SU-DHL-6 (cell line): ENCODE results near the gene KPNA3.

Experiments
- H2AFZ ChIP-seq: fragments of 200-600 bp; sonication (generic); 2 replicates; pipeline ENCODE4 v1.6.1; 2014; ENCODE audit warnings: low read depth, mild to moderate bottlenecking, moderate library complexity, mixed read lengths, antibody characterized with exemption, low read length; ENCODE audit not compliant: severe bottlenecking
- H3F3A ChIP-seq: fragments of 200-600 bp; shearing (Covaris generic); 2 replicates; pipeline ENCODE4 v1.6.0; 2016; ENCODE audit warnings: antibody characterized with exemption, mild to moderate bottlenecking; ENCODE audit not compliant: insufficient read depth
- H3K27ac ChIP-seq: fragments of 200-600 bp; sonication (generic); 2 replicates; pipeline ENCODE4 v1.5.1; 2016; ENCODE audit warnings: low read depth, mild to moderate bottlenecking, low read length, moderate library complexity, mixed read lengths
- H3K27me3 ChIP-seq: fragments of 200-600 bp; sonication (generic), shearing (Covaris generic); 2 replicates; pipeline ENCODE4 v1.6.0; 2014; ENCODE audit warnings: mild to moderate bottlenecking, low read length
- H3K36me3 ChIP-seq: fragments of 200-600 bp; sonication (generic); 2 replicates; pipeline ENCODE4 v1.6.1; 2014; ENCODE audit warnings: mild to moderate bottlenecking, low read length, mixed read lengths
- H3K4me2 ChIP-seq: fragments of 300-600, 200-600 bp; shearing (Covaris generic), sonication (generic); 2 replicates; pipeline ENCODE4 v1.6.0; 2014; ENCODE audit warnings: low read length, low read depth, mild to moderate bottlenecking; ENCODE audit not compliant: poor library complexity, severe bottlenecking
- H3K4me3 ChIP-seq: fragments of 200-600 bp; sonication (generic); 2 replicates; pipeline ENCODE4 v1.5.1; 2014; ENCODE audit warnings: antibody characterized with exemption, low read length, mild to moderate bottlenecking, mixed read lengths; ENCODE audit not compliant: insufficient read depth, poor library complexity, severe bottlenecking
- H3K79me2 ChIP-seq: fragments of 200-600 bp; sonication (generic); 2 replicates; pipeline ENCODE4 v1.6.1; 2014; ENCODE audit warnings: mild to moderate bottlenecking, low read length, moderate library complexity; ENCODE audit not compliant: insufficient read depth
- H3K9ac ChIP-seq: fragments of 200-600 bp; sonication (generic); 2 replicates; pipeline ENCODE4 v1.7.0; 2014; ENCODE audit warnings: mild to moderate bottlenecking, low read length
- H3K9me2 ChIP-seq: fragments of 200-600 bp; sonication (generic); replicated peaks from 2 replicates; pipeline ENCODE4 v1.6.1; 2014; ENCODE audit warnings: low read length; ENCODE audit not compliant: insufficient read depth
- H3K9me3 ChIP-seq: fragments of 200-600 bp; sonication (generic); 2 replicates; pipeline ENCODE4 v1.6.1; 2014; ENCODE audit warnings: low read length, mixed read lengths; ENCODE audit not compliant: insufficient read depth
- H4K20me1 ChIP-seq: fragments of 200-600 bp; sonication (generic); 2 replicates; pipeline ENCODE4 v1.6.1; 2014; ENCODE audit warnings: low read depth, mild to moderate bottlenecking, antibody characterized with exemption, low read length, moderate library complexity, mixed read lengths
- EZH2phosphoT487 ChIP-seq: fragments of 200-600 bp; sonication (generic), shearing (Covaris generic); conservative IDR thresholded peaks from 2 replicates; pipeline ENCODE4 v1.6.1; 2018; ENCODE audit warnings: mild to moderate bottlenecking, antibody characterized with exemption, low read length, moderate library complexity, mixed read lengths
- TF ChIP-seq, protein P1 (sequence below): fragments of 200-600 bp; sonication (generic); IDR thresholded peaks from one replicate; pipeline ENCODE4 v1.5.1; 2017; ENCODE audit warnings: antibody characterized with exemption, mild to moderate bottlenecking, low read length, moderate library complexity; ENCODE audit not compliant: insufficient read depth, poor library complexity, severe bottlenecking

Gene KPNA3

DNA sequence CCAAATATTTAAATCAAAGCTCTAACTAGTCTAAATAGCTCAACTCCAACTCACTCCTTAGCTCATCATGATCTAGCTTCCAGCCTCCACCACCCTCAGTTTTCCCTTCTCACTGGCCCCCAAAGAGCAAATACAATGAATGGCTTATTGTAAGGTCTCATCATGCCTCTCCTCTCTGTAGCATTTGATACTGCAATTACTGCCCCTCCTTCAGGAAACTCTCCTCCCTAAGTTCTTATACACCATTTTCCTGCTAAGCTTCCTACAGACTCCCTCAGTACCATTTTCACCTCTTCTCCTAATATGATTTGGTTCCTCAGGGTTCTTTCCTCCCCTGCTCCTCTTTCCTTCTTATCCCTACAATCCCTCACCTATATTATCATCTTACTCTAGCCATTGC lies 12.8 kb downstream of the KPNA3 start:
- H3K9ac ChIP-seq = no peak overlapping the region
- H3K9me3 ChIP-seq = no peaks in the 10 kb centered on the region
- H3F3A ChIP-seq = no peaks in the 10 kb centered on the region
- peaks cover 99% of the 10 kb centered on the region for H3K79me2 ChIP-seq
- peaks cover 37% of the 10 kb centered on the region; the same call in 1 of the 2 replicates for H4K20me1 ChIP-seq
- no peak overlapping the region for H3K27ac ChIP-seq
- H3K4me2 ChIP-seq = no peak overlapping the region
- 0 out of 2 replicates have a peak, but pooled peaks cover 2% of the 10 kb centered on the region for H3K36me3 ChIP-seq
- H3K4me3 ChIP-seq = no peak overlapping the region
- H2AFZ ChIP-seq = no peak overlapping the region
- H3K27me3 ChIP-seq = no peaks in the 10 kb centered on the region
- TF ChIP-seq EZH2phosphoT487 = no peak
- TF ChIP-seq, protein P1, sequence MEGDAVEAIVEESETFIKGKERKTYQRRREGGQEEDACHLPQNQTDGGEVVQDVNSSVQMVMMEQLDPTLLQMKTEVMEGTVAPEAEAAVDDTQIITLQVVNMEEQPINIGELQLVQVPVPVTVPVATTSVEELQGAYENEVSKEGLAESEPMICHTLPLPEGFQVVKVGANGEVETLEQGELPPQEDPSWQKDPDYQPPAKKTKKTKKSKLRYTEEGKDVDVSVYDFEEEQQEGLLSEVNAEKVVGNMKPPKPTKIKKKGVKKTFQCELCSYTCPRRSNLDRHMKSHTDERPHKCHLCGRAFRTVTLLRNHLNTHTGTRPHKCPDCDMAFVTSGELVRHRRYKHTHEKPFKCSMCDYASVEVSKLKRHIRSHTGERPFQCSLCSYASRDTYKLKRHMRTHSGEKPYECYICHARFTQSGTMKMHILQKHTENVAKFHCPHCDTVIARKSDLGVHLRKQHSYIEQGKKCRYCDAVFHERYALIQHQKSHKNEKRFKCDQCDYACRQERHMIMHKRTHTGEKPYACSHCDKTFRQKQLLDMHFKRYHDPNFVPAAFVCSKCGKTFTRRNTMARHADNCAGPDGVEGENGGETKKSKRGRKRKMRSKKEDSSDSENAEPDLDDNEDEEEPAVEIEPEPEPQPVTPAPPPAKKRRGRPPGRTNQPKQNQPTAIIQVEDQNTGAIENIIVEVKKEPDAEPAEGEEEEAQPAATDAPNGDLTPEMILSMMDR = no peak
- H3K9me2 ChIP-seq = no peaks in the 10 kb centered on the region

DNA sequence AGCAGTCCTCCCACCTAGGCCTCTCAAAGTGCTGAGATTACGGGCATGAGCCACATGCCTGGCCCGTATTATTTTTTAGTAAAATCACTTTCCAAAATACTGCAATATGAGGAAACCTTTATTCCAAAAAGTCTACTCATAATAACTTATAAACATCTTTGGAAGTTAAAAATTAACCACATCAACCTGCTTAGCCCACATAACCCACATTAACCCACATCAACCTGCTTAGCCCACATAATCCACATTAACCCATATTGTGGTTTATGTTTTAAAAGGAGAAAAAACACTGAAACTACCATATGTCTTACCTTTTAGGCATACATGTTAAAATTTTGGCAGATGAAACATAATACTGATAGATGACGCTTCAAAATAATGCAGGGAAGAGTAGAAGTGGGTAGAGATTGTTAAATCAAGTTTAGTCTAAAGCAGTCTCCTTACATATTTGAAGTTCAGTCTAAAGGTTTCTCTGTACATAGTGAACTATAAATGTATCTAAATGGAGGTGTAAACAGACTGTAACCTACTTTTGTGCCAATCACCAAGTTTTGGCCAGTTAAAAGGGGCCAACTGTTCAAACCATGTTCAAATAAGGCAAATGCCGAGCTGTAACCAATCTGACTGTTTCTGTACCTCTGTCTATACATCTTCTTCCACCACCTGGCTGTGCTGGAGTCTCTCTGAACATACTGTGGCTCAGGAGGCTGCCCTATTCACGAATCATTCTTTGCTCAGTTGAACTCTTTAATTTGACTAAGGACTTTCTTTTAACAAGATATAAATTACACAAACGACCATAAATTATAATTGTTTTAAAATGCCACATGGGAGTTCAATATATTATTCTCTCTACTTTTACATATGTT lies 14.5 kb downstream of the KPNA3 start:
- no peak overlapping the region for H3K27ac ChIP-seq
- H2AFZ ChIP-seq = no peak overlapping the region
- H3F3A ChIP-seq = 0 out of 2 replicates have a peak, but pooled peaks cover 4% of the 10 kb centered on the region
- no peaks in the 10 kb centered on the region for H3K9me3 ChIP-seq
- H3K9me2 ChIP-seq = no peaks in the 10 kb centered on the region
- H3K36me3 ChIP-seq = no peaks in the 10 kb centered on the region
- no peak overlapping the region for H3K4me2 ChIP-seq
- no peak overlapping the region for H3K9ac ChIP-seq
- TF ChIP-seq, protein P1 = no peak
- TF ChIP-seq EZH2phosphoT487 = no peak
- H3K79me2 ChIP-seq = peaks cover 99% of the 10 kb centered on the region
- H4K20me1 ChIP-seq = peaks cover 21% of the 10 kb centered on the region; the same call in 1 of the 2 replicates
- H3K27me3 ChIP-seq = no peaks in the 10 kb centered on the region
- H3K4me3 ChIP-seq = no peak overlapping the region

DNA sequence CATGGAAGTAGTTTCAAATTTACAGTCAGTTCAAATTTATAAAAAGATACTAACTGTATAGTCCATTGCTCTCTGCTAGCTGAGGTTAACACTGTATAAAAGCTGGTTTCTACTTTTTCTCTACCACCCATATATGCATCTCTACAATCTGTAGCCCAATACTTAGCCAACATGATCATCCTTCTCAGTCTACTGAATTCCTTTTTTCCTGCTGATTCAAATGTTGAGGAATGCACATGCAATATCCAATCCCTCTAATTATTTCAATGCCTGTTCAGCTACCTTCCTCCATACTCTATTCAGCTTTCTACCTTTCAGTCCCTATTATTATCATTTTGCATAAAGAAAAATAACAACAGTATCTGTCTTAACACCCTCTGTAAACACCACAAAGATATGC lies 15.6 kb downstream of the KPNA3 start:
- Histone ChIP-seq H3K4me2 (no peak overlapping the region), H3K36me3 (no peaks in the 10 kb centered on the region), H3K79me2 (peaks cover 99% of the 10 kb centered on the region), H2AFZ (no peak overlapping the region), H3K9me2 (no peaks in the 10 kb centered on the region), H4K20me1 (peaks cover 17% of the 10 kb centered on the region; the same call in 1 of the 2 replicates), H3K4me3 (no peak overlapping the region), H3K27me3 (no peaks in the 10 kb centered on the region), H3K9ac (no peak overlapping the region), H3K9me3 (no peaks in the 10 kb centered on the region), H3F3A (0 out of 2 replicates have a peak, but pooled peaks cover 4% of the 10 kb centered on the region), H3K27ac (no peak overlapping the region)
- TF ChIP-seq EZH2phosphoT487 = no peak
- TF ChIP-seq, protein P1 = no peak
